ENCODE data around the gene MAGI2. TPM values are rescaled to one million over a fixed set of nuclear protein-coding genes. Genes with fewer than 3 reads are reported as not detected.

Gene MAGI2
- total RNA-seq, 1 experiment from 2014 or later: 14.3 TPM

DNA sequence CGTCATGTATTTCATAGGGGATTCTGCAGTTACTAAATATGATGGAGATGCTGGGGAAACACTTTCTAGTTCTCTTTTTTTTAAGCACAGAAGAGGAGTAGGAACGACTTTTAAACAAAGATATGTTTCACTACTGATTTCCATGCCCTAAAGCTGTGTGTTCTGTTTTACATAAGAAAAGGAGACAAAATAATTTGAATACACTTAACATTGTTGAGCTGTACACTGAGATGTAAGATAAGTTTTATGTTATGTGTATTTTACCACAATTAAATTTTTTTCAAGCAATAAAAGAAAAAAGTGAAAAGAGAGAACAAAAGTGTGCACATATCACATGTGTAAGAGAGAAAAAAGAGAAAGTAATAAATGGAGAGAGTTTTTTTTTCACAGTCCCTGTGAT, 1246.7 kb downstream of the MAGI2 start:
- TF ChIP-seq CTCF (conservative IDR thresholded peaks at IDR 0.05): no peak
- Histone ChIP-seq H4K91ac (ENCODE audit: insufficient read length, low read depth, low read length) (no peak overlapping the region), H3K23ac (ENCODE audit: insufficient read length, low read depth, low read length) (no peak overlapping the region), H3K56ac (ENCODE audit: insufficient read length, low read depth, low read length) (no peak overlapping the region), H3K27me3 (ENCODE audit: insufficient read depth, low read length) (no peaks in the 10 kb centered on the region), H2BK5ac (ENCODE audit: insufficient read length, low read length) (no peak overlapping the region), H3K9ac (ENCODE audit: extremely low read depth, insufficient read length, low read length) (no peak overlapping the region), H2BK20ac (ENCODE audit: low read depth, low read length, poor library complexity, severe bottlenecking) (no peak overlapping the region), H2AK5ac (ENCODE audit: insufficient read length, low read length) (no peak overlapping the region), H3K79me2 (ENCODE audit: insufficient read depth, low read length) (no peaks in the 10 kb centered on the region), H3K27ac (ENCODE audit: insufficient read length, low read depth, low read length) (no peak overlapping the region), H3K4ac (ENCODE audit: low read depth, low read length) (no peak overlapping the region), H2BK15ac (ENCODE audit: low read depth, low read length) (no peak overlapping the region), H3T11ph (ENCODE audit: low read length) (no peak overlapping the region), H2BK120ac (ENCODE audit: low read depth, low read length, poor library complexity, severe bottlenecking) (no peak overlapping the region), H4K20me1 (ENCODE audit: control insufficient read depth, insufficient read depth, insufficient read length) (no peaks in the 10 kb centered on the region), H3K4me1 (ENCODE audit: insufficient read depth, low read length) (no peaks in the 10 kb centered on the region), H2AFZ (ENCODE audit: low read length) (no peak overlapping the region), H3K23me2 (ENCODE audit: insufficient read length, low read depth, low read length, poor library complexity, severe bottlenecking) (no peaks in the 10 kb centered on the region), H4K5ac (ENCODE audit: insufficient read length, low read depth, low read length) (no peak overlapping the region), H3K4me2 (ENCODE audit: insufficient read depth, insufficient read length, low read length) (no peak overlapping the region), H2BK12ac (ENCODE audit: insufficient read length, low read depth, low read length) (no peak overlapping the region), H3K9me3 (ENCODE audit: control insufficient read depth, low read depth, low read length) (no peaks in the 10 kb centered on the region), H3K14ac (ENCODE audit: insufficient read depth, low read length) (no peak overlapping the region), H3K18ac (ENCODE audit: insufficient read length, low read depth, low read length) (no peak overlapping the region), H3K79me1 (ENCODE audit: insufficient read depth, low read depth, low read length, poor library complexity, severe bottlenecking) (no peaks in the 10 kb centered on the region), H4K8ac (replicated peaks; ENCODE audit: insufficient read length, low read depth, low read length) (no peak overlapping the region)
- no peaks in the 10 kb centered on the region for H3K27me3 Mint-ChIP-seq (ENCODE audit: low read depth)
- no CpG with 5 or more reads among the region's 2 CpGs for WGBS (ENCODE audit: extremely low coverage, insufficient read length, low lambda C conversion rate)
- H3K9me3 Mint-ChIP-seq: peaks cover 2 to 4% of the 10 kb centered on the region in 2 experiments; a peak in 2 of 5 replicates
- no peak for DNase-seq
- peaks cover 2 to 8% (median 3%) of the 10 kb centered on the region in 3 experiments; a peak in 6 of 7 replicates for H3K36me3 Mint-ChIP-seq (ENCODE audit: insufficient read depth in 1 of 3, low read depth in 3 of 3)
- H3K4me3 Mint-ChIP-seq: no peak overlapping the region
- H3K4me1 Mint-ChIP-seq: peaks cover 9 to 10% of the 10 kb centered on the region in 2 experiments
- peak overlapping the region in 2 of 3 experiments; percentile 29 to 56; a peak in 2 of 7 replicates for H3K27ac Mint-ChIP-seq
